ENCODE measurements around the gene ZNF438.

- no peak for TF ChIP-seq ZNF384 (IDR thresholded peaks at IDR 0.05)
- no peak for TF ChIP-seq TARDBP (IDR thresholded peaks at IDR 0.05)
- TF ChIP-seq FOXM1 (IDR thresholded peaks at IDR 0.05; ENCODE audit: borderline replicate concordance), result no peak
- no peak for TF ChIP-seq HDGF (IDR thresholded peaks at IDR 0.05; ENCODE audit: borderline replicate concordance)
- no peak for TF ChIP-seq LEF1 (IDR thresholded peaks at IDR 0.05; ENCODE audit: borderline replicate concordance)
- TF ChIP-seq NFRKB (IDR thresholded peaks at IDR 0.05), result no peak
- no peak for TF ChIP-seq FOXA1 (IDR thresholded peaks at IDR 0.05)
- TF ChIP-seq, protein P1, sequence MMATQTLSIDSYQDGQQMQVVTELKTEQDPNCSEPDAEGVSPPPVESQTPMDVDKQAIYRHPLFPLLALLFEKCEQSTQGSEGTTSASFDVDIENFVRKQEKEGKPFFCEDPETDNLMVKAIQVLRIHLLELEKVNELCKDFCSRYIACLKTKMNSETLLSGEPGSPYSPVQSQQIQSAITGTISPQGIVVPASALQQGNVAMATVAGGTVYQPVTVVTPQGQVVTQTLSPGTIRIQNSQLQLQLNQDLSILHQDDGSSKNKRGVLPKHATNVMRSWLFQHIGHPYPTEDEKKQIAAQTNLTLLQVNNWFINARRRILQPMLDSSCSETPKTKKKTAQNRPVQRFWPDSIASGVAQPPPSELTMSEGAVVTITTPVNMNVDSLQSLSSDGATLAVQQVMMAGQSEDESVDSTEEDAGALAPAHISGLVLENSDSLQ (IDR thresholded peaks at IDR 0.05), result no peak
- TF ChIP-seq SUZ12 (IDR thresholded peaks at IDR 0.05), result no peak
- TF ChIP-seq ARNT (IDR thresholded peaks at IDR 0.05), result no peak
- no peak for TF ChIP-seq ELF4 (IDR thresholded peaks at IDR 0.05)
- TF ChIP-seq FOXK2 (IDR thresholded peaks at IDR 0.05), result no peak
- no peak for TF ChIP-seq SP1 (IDR thresholded peaks at IDR 0.05)
- no peak for TF ChIP-seq BHLHE40 (IDR thresholded peaks at IDR 0.05; ENCODE audit: borderline replicate concordance)
These were observed 41.3 kb downstream of the ZNF438 start for GRCh38 chr10:30990351-30990750.
